Inferior parietal cortex (tissue), 1 donor: ENCODE data around the gene DPH3.

Experiments
- DNase-seq: peaks from one replicate; pipeline ENCODE4 v3.0.0-alpha.2; 2016; ENCODE audit errors: extremely low spot score

Gene DPH3

GRCh38 chr3:16233806-16234205, 30.9 kb downstream of the DPH3 start:
- DNase-seq = no peak

GRCh38 chr3:16231983-16232382, 32.8 kb downstream of the DPH3 start:
- no peak for DNase-seq

- DNase-seq = no peak
Observed at GRCh38 chr3:16229681-16230080, 35.1 kb downstream of the DPH3 start.

GRCh38 chr3:16227566-16227965, 37.2 kb downstream of the DPH3 start:
- no peak for DNase-seq

GRCh38 chr3:16224325-16224724, 40.4 kb downstream of the DPH3 start:
- DNase-seq = no peak

GRCh38 chr3:16222547-16222946, 42.2 kb downstream of the DPH3 start:
- DNase-seq = no peak

- no peak for DNase-seq
Observed at GRCh38 chr3:16221990-16222389, 42.8 kb downstream of the DPH3 start.

GRCh38 chr3:16219777-16220176, 45.0 kb downstream of the DPH3 start:
- DNase-seq = no peak

- DNase-seq = no peak
Observed at GRCh38 chr3:16216373-16216935, 48.3 kb downstream of the DPH3 start.

- DNase-seq = no peak
Observed at GRCh38 chr3:16214366-16214765, 50.4 kb downstream of the DPH3 start.

GRCh38 chr3:16211176-16211904, 53.4 kb downstream of the DPH3 start:
- no peak for DNase-seq
